Neuronal stem cell (in vitro differentiated cells): Measurements from ENCODE around the gene LEMD3.
"Not testable (repeated sequence)": the region's sequence is repeated elsewhere in the genome, so short reads cannot be mapped to it uniquely, and the experiment has no call there.

Experiments used
- DNase-seq: peaks from one replicate; pipeline ENCODE4 v3.0.0-alpha.2; 2013; ENCODE audit warnings: low spot score
- H2AFZ ChIP-seq: one replicate; pipeline ENCODE4 v1.6.1; 2013; ENCODE audit warnings: mild to moderate bottlenecking, low read length, inconsistent platforms
- H2AK5ac ChIP-seq: 2 replicates; pipeline ENCODE4 v1.6.1; 2013; ENCODE audit warnings: low read depth, mild to moderate bottlenecking, inconsistent platforms, low read length, moderate library complexity, mixed read lengths
- H2BK120ac ChIP-seq: 2 replicates; pipeline ENCODE4 v1.6.1; 2013; ENCODE audit warnings: low read depth, mild to moderate bottlenecking, inconsistent platforms, low read length, moderate library complexity, mixed read lengths
- H2BK12ac ChIP-seq: one replicate; pipeline ENCODE4 v1.6.1; 2013; ENCODE audit warnings: low read length, inconsistent platforms
- H2BK15ac ChIP-seq: 2 replicates; pipeline ENCODE4 v1.6.1; 2013; ENCODE audit warnings: mild to moderate bottlenecking, low read length, inconsistent platforms, mixed read lengths
- H2BK5ac ChIP-seq: one replicate; pipeline ENCODE4 v1.6.1; 2013; ENCODE audit warnings: inconsistent platforms, mild to moderate bottlenecking, low read length, moderate library complexity
- H3K14ac ChIP-seq: one replicate; pipeline ENCODE4 v1.6.1; 2013; ENCODE audit warnings: low read length, inconsistent platforms
- H3K18ac ChIP-seq: 2 replicates; pipeline ENCODE4 v1.6.1; 2013; ENCODE audit warnings: low read length, inconsistent platforms
- H3K23ac ChIP-seq: 2 replicates; pipeline ENCODE4 v1.6.1; 2013; ENCODE audit warnings: low read depth, mild to moderate bottlenecking, mixed read lengths, low read length, inconsistent platforms; ENCODE audit not compliant: poor library complexity
- H3K27ac ChIP-seq: replicated peaks from 3 replicates; pipeline ENCODE4 v1.5.1; 2013; ENCODE audit warnings: low read length, inconsistent platforms
- H3K27me3 ChIP-seq, 3 experiments: 2 replicates each; pipeline ENCODE4 v1.6.1; 2013; ENCODE audit warnings: low read length in 3 of 3, mild to moderate bottlenecking in 2 of 3, inconsistent platforms in 1 of 3, low read depth in 1 of 3, mixed read lengths in 1 of 3, moderate library complexity in 1 of 3; ENCODE audit not compliant: control insufficient read depth in 3 of 3, insufficient read depth in 3 of 3
- H3K36me3 ChIP-seq, 2 donors: replicated peaks in 1 of 2; 2 replicates each; pipeline ENCODE4 v1.6.1; 2013; ENCODE audit warnings: low read length in 2 of 2; ENCODE audit not compliant: control insufficient read depth in 2 of 2, insufficient read depth in 2 of 2
- H3K4ac ChIP-seq: 2 replicates; pipeline ENCODE4 v1.6.1; 2013; ENCODE audit warnings: inconsistent platforms, mild to moderate bottlenecking, low read length, moderate library complexity
- H3K4me1 ChIP-seq, 2 donors: 1 replicate in 1 of 2; 2 replicates in 1 of 2; pipeline ENCODE4 v1.6.1; 2013; ENCODE audit warnings: low read length in 2 of 2, low read depth in 1 of 2; ENCODE audit not compliant: control insufficient read depth in 2 of 2, insufficient read depth in 1 of 2
- H3K4me2 ChIP-seq: one replicate; pipeline ENCODE4 v1.6.1; 2013; ENCODE audit warnings: mild to moderate bottlenecking, low read length, inconsistent platforms; ENCODE audit not compliant: insufficient read depth, poor library complexity, severe bottlenecking
- H3K4me3 ChIP-seq, 2 donors: 2 replicates each; pipeline ENCODE4 v1.5.1; 2013; ENCODE audit warnings: low read length in 2 of 2, mild to moderate bottlenecking in 2 of 2, inconsistent platforms in 1 of 2, moderate library complexity in 1 of 2
- H3K79me1 ChIP-seq: one replicate; pipeline ENCODE4 v1.6.1; 2013; ENCODE audit warnings: low read depth, mild to moderate bottlenecking, inconsistent platforms, low read length, moderate library complexity
- H3K9ac ChIP-seq: one replicate; pipeline ENCODE4 v1.6.1; 2013; ENCODE audit warnings: mild to moderate bottlenecking, low read depth, low read length, inconsistent platforms; ENCODE audit not compliant: poor library complexity
- H3K9me3 ChIP-seq, 2 donors: replicated peaks in 1 of 2; 2 replicates each; pipeline versions ENCODE3 to v1.6.1; 2013; ENCODE audit warnings: low read length in 2 of 2, mild to moderate bottlenecking in 2 of 2, inconsistent platforms in 1 of 2, low read depth in 1 of 2, mixed read lengths in 1 of 2, moderate library complexity in 1 of 2; ENCODE audit not compliant: control insufficient read depth in 2 of 2, insufficient read depth in 1 of 2
- H4K8ac ChIP-seq: one replicate; pipeline ENCODE4 v1.6.1; 2013; ENCODE audit warnings: low read depth, mild to moderate bottlenecking, inconsistent platforms, low read length, moderate library complexity
- H4K91ac ChIP-seq: one replicate; pipeline ENCODE4 v1.6.1; 2013; ENCODE audit warnings: low read length, low read depth, mild to moderate bottlenecking, inconsistent platforms; ENCODE audit not compliant: poor library complexity
- WGBS, 2 donors: extraction: QIAGEN DNeasy Blood & Tissue Kit; methylation state at CpG; one replicate each; pipeline ENCODE4 v1.1.7; 2013; ENCODE audit warnings: missing lambda C conversion rate in 2 of 2, mixed read lengths in 1 of 2; ENCODE audit not compliant: insufficient read length in 2 of 2, insufficient replicate concordance in 1 of 2; ENCODE audit errors: extremely low coverage in 2 of 2; 5-methylcytosine and 5-hydroxymethylcytosine counted together

LEMD3 gene

DNA sequence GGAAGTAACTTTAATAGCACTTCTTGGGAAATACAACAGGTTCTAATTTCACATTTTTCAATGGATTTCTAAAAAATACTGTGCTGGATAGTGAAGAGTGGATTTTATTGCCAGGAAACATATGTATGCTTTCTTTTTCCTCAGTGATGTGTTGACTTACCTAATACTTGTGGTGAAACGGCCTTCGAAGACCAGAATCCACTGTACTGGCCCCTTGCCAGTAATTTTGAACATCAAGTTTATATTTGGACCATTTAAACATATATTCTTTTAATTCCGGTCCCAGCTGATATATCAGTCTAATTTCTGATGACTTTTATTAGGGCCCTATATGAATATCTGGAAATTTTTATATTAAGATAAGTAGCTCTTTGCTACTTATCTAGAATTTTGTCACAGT, 110.9 kb downstream of the LEMD3 start:
- Histone ChIP-seq H3K36me3 (no peaks in the 10 kb centered on the region), H3K18ac (no peak overlapping the region), H3K14ac (no peak overlapping the region), H3K23ac (no peak overlapping the region), H3K27me3 (peaks cover 0 to 16% (median 2%) of the 10 kb centered on the region in 3 experiments), H2AFZ (no peak overlapping the region), H3K4me1 (peaks cover 2 to 9% of the 10 kb centered on the region in 2 donors), H2BK5ac (no peak overlapping the region), H2BK15ac (no peak overlapping the region), H4K8ac (no peak overlapping the region), H2AK5ac (no peak overlapping the region), H3K79me1 (no peaks in the 10 kb centered on the region), H3K4ac (no peak overlapping the region), H3K4me3 (no peak overlapping the region), H3K27ac (no peak overlapping the region), H3K9ac (no peak overlapping the region), H4K91ac (no peak overlapping the region), H2BK120ac (no peak overlapping the region), H3K9me3 (no peaks in the 10 kb centered on the region), H3K4me2 (no peak overlapping the region), H2BK12ac (no peak overlapping the region)
- no peak for DNase-seq
- WGBS, 2 donors = no CpG with 5 or more reads among the region's 3 CpGs

DNA sequence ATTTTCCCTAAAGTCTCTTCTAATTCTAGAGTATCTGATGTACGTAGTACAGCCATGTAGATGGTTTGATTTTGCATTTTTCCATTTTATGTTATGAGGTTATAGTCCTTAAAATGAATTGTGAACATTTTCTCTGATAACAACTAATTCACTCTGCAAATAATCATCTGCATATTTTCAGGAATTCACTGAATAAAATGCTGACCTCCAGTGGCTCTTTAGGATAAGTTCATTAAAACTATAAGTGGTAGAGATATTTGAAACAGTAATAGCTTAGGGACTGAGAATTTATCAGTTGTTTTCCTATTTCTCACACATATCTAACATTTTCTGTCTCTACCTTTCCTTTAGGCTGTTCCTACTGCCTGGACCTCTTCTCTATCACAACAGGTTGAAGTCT, 113.5 kb downstream of the LEMD3 start:
- Histone ChIP-seq H3K9me3 (no peaks in the 10 kb centered on the region), H4K91ac (no peak overlapping the region), H2AFZ (no peak overlapping the region), H3K4me1 (peaks cover 2 to 7% of the 10 kb centered on the region in 2 donors), H4K8ac (no peak overlapping the region), H3K23ac (no peak overlapping the region), H2BK120ac (no peak overlapping the region), H3K14ac (no peak overlapping the region), H2BK15ac (no peak overlapping the region), H2AK5ac (no peak overlapping the region), H3K4me2 (no peak overlapping the region), H3K4ac (no peak overlapping the region), H3K18ac (no peak overlapping the region), H3K79me1 (no peaks in the 10 kb centered on the region), H3K9ac (no peak overlapping the region), H3K27ac (no peak overlapping the region), H3K27me3 (peaks cover 0 to 3% (median 2%) of the 10 kb centered on the region in 3 experiments), H3K4me3 (no peak overlapping the region), H2BK12ac (no peak overlapping the region), H2BK5ac (no peak overlapping the region), H3K36me3 (no peaks in the 10 kb centered on the region)
- DNase-seq = no peak
- no CpG with 5 or more reads among the region's 1 CpG for WGBS, 2 donors

DNA sequence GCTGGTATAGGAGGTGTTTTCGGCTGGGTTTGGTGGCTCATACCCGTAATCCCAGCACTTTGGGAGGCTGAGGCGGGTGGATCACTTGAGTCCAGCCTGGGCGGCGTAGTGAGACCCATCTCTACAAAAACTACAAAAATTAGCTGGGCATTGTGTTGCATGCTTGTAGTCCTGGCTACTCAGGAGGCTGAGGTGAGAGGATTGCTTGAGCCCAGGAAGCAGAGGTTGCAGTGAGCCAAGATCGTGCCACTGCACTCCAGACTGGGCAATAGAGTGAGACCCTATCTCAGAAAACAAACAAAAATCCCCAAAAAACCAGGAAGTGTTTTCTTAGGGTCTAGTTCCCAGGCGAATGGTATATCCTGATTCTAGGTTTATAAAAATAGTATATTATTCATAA, 116.1 kb downstream of the LEMD3 start:
- not testable (repeated sequence) for H2BK5ac ChIP-seq, H3K4me1 ChIP-seq, H3K14ac ChIP-seq, H4K91ac ChIP-seq, H3K27me3 ChIP-seq, H3K9ac ChIP-seq, H3K27ac ChIP-seq, H3K4ac ChIP-seq, H2BK15ac ChIP-seq, H2AK5ac ChIP-seq, H2AFZ ChIP-seq, H3K4me2 ChIP-seq, H3K4me3 ChIP-seq, H3K36me3 ChIP-seq, H3K9me3 ChIP-seq, H3K79me1 ChIP-seq, DNase-seq, H2BK120ac ChIP-seq, H3K18ac ChIP-seq, H2BK12ac ChIP-seq, H4K8ac ChIP-seq, H3K23ac ChIP-seq
- no CpG with 5 or more reads among the region's 7 CpGs for WGBS, 2 donors

DNA sequence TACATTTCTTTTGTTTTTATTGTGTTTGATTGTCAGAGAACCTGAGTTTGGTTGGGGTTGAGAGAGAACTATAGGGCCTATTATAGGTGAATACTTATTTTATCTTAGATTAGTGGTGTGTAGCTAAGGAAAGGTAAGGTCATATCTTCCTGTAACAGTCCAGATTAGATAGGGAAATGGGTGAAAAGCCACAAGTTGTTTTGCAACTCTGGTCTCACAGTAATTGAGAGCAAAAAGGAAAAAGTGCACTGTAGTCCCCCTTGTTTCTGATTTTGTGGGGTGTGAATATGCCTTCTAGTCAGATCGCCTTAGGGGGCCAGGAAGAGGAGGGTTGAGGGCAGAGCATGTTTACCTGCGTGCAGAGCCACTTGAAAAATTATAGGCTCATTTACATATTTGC, 118.0 kb downstream of the LEMD3 start:
- no peak overlapping the region for H3K23ac ChIP-seq
- no peak overlapping the region for H2AFZ ChIP-seq
- no CpG with 5 or more reads among the region's 2 CpGs for WGBS, 2 donors
- H4K8ac ChIP-seq = no peak overlapping the region
- no peak overlapping the region for H3K4me3 ChIP-seq
- no peak overlapping the region for H2BK5ac ChIP-seq
- no peak overlapping the region for H3K9ac ChIP-seq
- H3K4me2 ChIP-seq = no peak overlapping the region
- H2BK120ac ChIP-seq = no peak overlapping the region
- no peaks in the 10 kb centered on the region for H3K4me1 ChIP-seq
- H3K79me1 ChIP-seq = no peaks in the 10 kb centered on the region
- H2BK12ac ChIP-seq = no peak overlapping the region
- no peak overlapping the region for H2BK15ac ChIP-seq
- H3K27me3 ChIP-seq = no peaks in the 10 kb centered on the region
- DNase-seq = no peak
- H3K14ac ChIP-seq = no peak overlapping the region
- no peak overlapping the region for H3K18ac ChIP-seq
- H3K27ac ChIP-seq = no peak overlapping the region
- no peak overlapping the region for H2AK5ac ChIP-seq
- no peak overlapping the region for H4K91ac ChIP-seq
- H3K36me3 ChIP-seq = no peaks in the 10 kb centered on the region
- no peaks in the 10 kb centered on the region for H3K9me3 ChIP-seq
- H3K4ac ChIP-seq = no peak overlapping the region
